Activated naive CD4-positive, alpha-beta T cell treated with anti-CD3 and anti-CD28 coated beads for 36 hours (primary cell): ENCODE measurements around the gene ABCG1. TPM values are rescaled to one million over a fixed set of nuclear protein-coding genes. Genes with fewer than 3 reads are reported as not detected.

Experiments
- CTCF ChIA-PET: fragments of 350-600 bp; sonication (Branson Sonifier 250); formaldehyde crosslinking; loops from one replicate; lab custom pipeline; 2021; ENCODE audit warnings: antibody characterized with exemption; lab: Charles Lee
- DNase-seq: peaks from one replicate; pipeline ENCODE4 v3.0.0-alpha.2; 2020
- H3K27ac Mint-ChIP-seq: one replicate; pipeline ENCODE4 v1.8.0; 2021; ENCODE audit warnings: mild to moderate bottlenecking, mixed read lengths
- H3K27me3 Mint-ChIP-seq: one replicate; pipeline ENCODE4 v1.8.0; 2021; ENCODE audit warnings: low read depth, mixed read lengths
- H3K36me3 Mint-ChIP-seq: one replicate; pipeline ENCODE4 v1.8.0; 2021; ENCODE audit warnings: low read depth, mixed read lengths
- H3K4me1 Mint-ChIP-seq: one replicate; pipeline ENCODE4 v1.8.0; 2021; ENCODE audit warnings: low read depth, mixed read lengths
- H3K4me3 Mint-ChIP-seq: one replicate; pipeline ENCODE4 v1.8.0; 2021; ENCODE audit warnings: mild to moderate bottlenecking, moderate library complexity, mixed read lengths
- H3K9me3 Mint-ChIP-seq: one replicate; pipeline ENCODE4 v1.8.0; 2021; ENCODE audit warnings: mixed read lengths
- intact Hi-C: fragments of 100-400 bp; cut with micrococcal nuclease; formaldehyde crosslinking; loops from one replicate; pipeline ENCODE4 v1.15.1; 2023
- total RNA-seq, 2 experiments: library from RNA; stranded (reverse); gene quantifications; one replicate each; pipeline ENCODE4 v1.2.3, GENCODE V29; 2021

ABCG1 gene
- total RNA-seq, 2 experiments from 2014 or later = 27.8 to 28.7 TPM

DNA sequence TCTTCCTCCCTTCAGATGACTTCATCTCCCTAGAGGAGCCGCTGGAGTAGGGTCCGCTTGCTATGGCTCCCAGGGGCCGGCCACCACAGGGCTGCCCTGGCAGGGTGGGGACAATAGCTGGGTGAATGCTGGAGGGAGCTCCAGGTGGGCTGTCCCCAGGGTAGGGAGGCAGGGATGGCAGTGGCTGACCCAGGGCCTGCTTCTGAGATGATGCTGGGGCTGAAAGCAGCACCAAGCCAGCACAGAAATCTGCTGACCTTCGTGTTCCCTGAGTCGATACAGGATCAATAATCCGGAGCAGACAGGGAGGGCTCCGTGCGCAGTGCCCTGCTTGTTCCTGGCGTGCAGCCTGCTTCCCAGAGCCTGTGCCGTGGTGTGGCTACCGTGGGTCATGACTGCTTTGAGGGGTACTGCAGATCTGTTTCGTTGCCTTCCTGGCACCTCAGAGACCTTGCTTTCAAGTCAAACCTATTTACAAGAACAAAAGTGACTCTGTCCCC, 62.3 kb downstream of the ABCG1 start:
- no peak overlapping the region for H3K4me3 Mint-ChIP-seq
- H3K9me3 Mint-ChIP-seq = no peaks in the 10 kb centered on the region
- peaks cover 5% of the 10 kb centered on the region for H3K36me3 Mint-ChIP-seq
- H3K27ac Mint-ChIP-seq = no peak overlapping the region
- CTCF ChIA-PET = no interaction called here
- no peak for DNase-seq
- H3K27me3 Mint-ChIP-seq = no peaks in the 10 kb centered on the region
- intact Hi-C loops = no loop called here
- H3K4me1 Mint-ChIP-seq = no peaks in the 10 kb centered on the region

DNA sequence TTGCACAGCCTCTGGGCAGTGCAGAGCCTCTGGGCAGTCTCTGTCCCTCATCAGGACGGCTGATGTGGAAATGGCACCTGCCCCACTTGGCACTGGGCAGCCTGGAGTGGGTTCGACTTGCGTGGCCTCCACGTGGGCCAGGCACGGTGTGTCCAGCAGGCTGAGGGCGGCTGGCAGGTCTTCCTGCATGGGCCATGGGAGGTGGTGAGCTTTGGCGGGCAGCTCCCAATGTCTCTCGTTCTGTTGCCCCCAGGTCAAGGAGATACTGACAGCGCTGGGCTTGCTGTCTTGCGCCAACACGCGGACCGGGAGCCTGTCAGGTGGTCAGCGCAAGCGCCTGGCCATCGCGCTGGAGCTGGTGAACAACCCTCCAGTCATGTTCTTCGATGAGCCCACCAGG, 63.1 kb downstream of the ABCG1 start:
- CTCF ChIA-PET = interaction anchor here (0.6 kb wide), 1 partner anchor 312 kb away, joined by 3 read pairs; no protein-coding TSS in a partner anchor
- Mint-ChIP-seq H3K27me3 (no peaks in the 10 kb centered on the region), H3K27ac (no peak overlapping the region), H3K9me3 (no peaks in the 10 kb centered on the region), H3K4me1 (no peaks in the 10 kb centered on the region), H3K36me3 (peaks cover 13% of the 10 kb centered on the region), H3K4me3 (no peak overlapping the region)
- DNase-seq = no peak
- intact Hi-C loops = no loop called here

GRCh38 chr21:42282715-42283114, 63.8 kb downstream of the ABCG1 start:
- no peak overlapping the region for H3K27ac Mint-ChIP-seq
- CTCF ChIA-PET = interaction anchor here (0.6 kb wide), 1 partner anchor 312 kb away, joined by 3 read pairs; no protein-coding TSS in a partner anchor

DNA sequence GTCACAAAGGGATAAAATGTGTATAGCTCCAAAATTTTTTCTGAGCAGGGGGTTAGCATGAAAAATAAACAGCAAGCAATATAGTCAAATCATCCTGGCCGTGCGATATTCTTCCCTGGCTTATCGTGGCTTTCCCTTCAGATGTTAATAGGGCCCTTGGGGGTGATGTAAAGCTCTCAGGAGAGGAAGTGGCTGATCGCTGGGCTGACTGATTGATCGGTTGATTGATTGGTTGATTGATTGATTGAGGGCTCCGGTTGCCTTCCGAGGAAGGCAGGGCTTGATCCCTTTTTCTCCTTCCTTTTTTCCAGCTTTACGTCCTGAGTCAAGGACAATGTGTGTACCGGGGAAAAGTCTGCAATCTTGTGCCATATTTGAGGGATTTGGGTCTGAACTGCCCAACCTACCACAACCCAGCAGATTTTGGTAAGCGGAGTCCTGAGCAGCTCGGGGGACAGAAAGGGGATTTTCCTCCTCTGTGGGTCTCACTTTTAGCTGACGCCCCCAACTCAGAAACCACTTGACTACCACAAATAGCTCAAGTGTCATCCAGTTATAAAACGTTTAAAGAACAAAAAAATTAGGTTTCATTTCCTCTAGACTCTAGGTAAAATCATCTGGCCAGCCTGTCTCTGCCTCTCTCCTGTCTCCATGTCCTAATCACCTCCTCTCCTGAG, 66.8 kb downstream of the ABCG1 start:
- no peaks in the 10 kb centered on the region for H3K9me3 Mint-ChIP-seq
- intact Hi-C loops = no loop called here
- H3K27me3 Mint-ChIP-seq = no peaks in the 10 kb centered on the region
- CTCF ChIA-PET = interaction anchor here (0.6 to 1.4 kb wide), 3 partner anchors 9 to 84 kb away, joined by 3 to 5 read pairs (median 3); no protein-coding TSS in a partner anchor
- H3K27ac Mint-ChIP-seq = no peak overlapping the region
- H3K4me1 Mint-ChIP-seq = no peaks in the 10 kb centered on the region
- DNase-seq = no peak
- peaks cover 32% of the 10 kb centered on the region for H3K36me3 Mint-ChIP-seq
- H3K4me3 Mint-ChIP-seq = no peak overlapping the region

More at GRCh38 chr21:42282715-42283114, 63.8 kb downstream of the ABCG1 start:
- DNase-seq = no peak
- intact Hi-C loops = no loop called here
- H3K36me3 Mint-ChIP-seq = peaks cover 18% of the 10 kb centered on the region
- no peak overlapping the region for H3K4me3 Mint-ChIP-seq
- no peaks in the 10 kb centered on the region for H3K4me1 Mint-ChIP-seq
- H3K9me3 Mint-ChIP-seq = no peaks in the 10 kb centered on the region
- no peaks in the 10 kb centered on the region for H3K27me3 Mint-ChIP-seq

- no peak overlapping the region for H3K27ac Mint-ChIP-seq
- no peaks in the 10 kb centered on the region for H3K4me1 Mint-ChIP-seq
- no peak for DNase-seq
- CTCF ChIA-PET = interaction anchor here (1.4 kb wide), 1 partner anchor 28 kb away, joined by 3 read pairs; no protein-coding TSS in a partner anchor
- H3K9me3 Mint-ChIP-seq = no peaks in the 10 kb centered on the region
- H3K4me3 Mint-ChIP-seq = no peak overlapping the region
- H3K36me3 Mint-ChIP-seq = peaks cover 32% of the 10 kb centered on the region
- no peaks in the 10 kb centered on the region for H3K27me3 Mint-ChIP-seq
- intact Hi-C loops = no loop called here
Observed at GRCh38 chr21:42286416-42286815, 67.5 kb downstream of the ABCG1 start.

DNA sequence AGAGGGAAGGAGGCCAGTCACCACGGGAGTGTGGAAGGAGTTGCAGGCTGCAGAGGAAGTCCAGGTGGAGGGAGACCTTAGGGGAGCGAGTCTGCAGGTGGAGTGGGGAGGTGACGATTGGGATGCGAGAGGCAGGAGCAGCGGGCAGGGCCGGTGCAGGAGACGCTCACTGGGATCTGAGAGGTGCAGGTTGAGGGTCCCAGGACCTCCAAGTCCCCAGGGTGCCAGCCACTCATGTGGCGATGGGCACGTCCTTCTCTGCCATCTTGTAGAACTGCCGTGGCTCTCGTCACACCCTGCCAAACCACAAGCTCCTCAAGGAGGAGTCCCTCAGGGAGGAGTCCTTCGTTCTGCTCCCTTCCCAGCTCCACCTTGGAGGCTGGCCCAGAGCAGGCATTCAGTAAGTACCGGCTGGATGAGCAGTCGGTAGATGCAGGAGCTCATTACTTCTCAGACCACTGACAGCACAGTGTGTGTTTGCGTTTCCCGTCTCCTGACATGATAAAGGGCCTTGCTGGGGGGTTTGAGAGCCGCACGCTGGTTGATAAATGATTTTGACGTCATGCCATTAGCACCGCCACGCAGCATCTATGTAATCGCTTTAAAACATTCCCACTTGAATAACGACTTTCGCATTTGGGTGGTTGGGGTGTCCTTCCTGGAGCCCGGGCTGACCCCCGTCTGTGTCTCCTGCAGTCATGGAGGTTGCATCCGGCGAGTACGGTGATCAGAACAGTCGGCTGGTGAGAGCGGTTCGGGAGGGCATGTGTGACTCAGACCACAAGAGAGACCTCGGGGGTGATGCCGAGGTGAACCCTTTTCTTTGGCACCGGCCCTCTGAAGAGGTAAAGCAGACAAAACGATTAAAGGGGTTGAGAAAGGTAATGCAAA, 68.5 kb downstream of the ABCG1 start:
- peaks cover 32% of the 10 kb centered on the region for H3K36me3 Mint-ChIP-seq
- H3K27ac Mint-ChIP-seq = no peak overlapping the region
- intact Hi-C loops = no loop called here
- H3K9me3 Mint-ChIP-seq = no peaks in the 10 kb centered on the region
- no peak for DNase-seq
- no peaks in the 10 kb centered on the region for H3K4me1 Mint-ChIP-seq
- no peaks in the 10 kb centered on the region for H3K27me3 Mint-ChIP-seq
- H3K4me3 Mint-ChIP-seq = no peak overlapping the region
- CTCF ChIA-PET = interaction anchor here (1.4 kb wide), 1 partner anchor 29 kb away, joined by 3 read pairs; no protein-coding TSS in a partner anchor

GRCh38 chr21:42288962-42289361, 70.0 kb downstream of the ABCG1 start:
- Mint-ChIP-seq H3K27ac (no peak overlapping the region), H3K9me3 (no peaks in the 10 kb centered on the region)

GRCh38 chr21:42289926-42290325, 71.0 kb downstream of the ABCG1 start:
- Mint-ChIP-seq H3K36me3 (peaks cover 34% of the 10 kb centered on the region), H3K27me3 (no peaks in the 10 kb centered on the region), H3K27ac (no peak overlapping the region), H3K4me1 (no peaks in the 10 kb centered on the region), H3K9me3 (no peaks in the 10 kb centered on the region), H3K4me3 (no peak overlapping the region)
- CTCF ChIA-PET = no interaction called here
- intact Hi-C loops = no loop called here
- no peak for DNase-seq

More at GRCh38 chr21:42288962-42289361, 70.0 kb downstream of the ABCG1 start:
- no peaks in the 10 kb centered on the region for H3K27me3 Mint-ChIP-seq
- H3K4me3 Mint-ChIP-seq = no peak overlapping the region
- intact Hi-C loops = no loop called here
- no peaks in the 10 kb centered on the region for H3K4me1 Mint-ChIP-seq
- peaks cover 32% of the 10 kb centered on the region for H3K36me3 Mint-ChIP-seq
- no peak for DNase-seq
- CTCF ChIA-PET = no interaction called here

DNA sequence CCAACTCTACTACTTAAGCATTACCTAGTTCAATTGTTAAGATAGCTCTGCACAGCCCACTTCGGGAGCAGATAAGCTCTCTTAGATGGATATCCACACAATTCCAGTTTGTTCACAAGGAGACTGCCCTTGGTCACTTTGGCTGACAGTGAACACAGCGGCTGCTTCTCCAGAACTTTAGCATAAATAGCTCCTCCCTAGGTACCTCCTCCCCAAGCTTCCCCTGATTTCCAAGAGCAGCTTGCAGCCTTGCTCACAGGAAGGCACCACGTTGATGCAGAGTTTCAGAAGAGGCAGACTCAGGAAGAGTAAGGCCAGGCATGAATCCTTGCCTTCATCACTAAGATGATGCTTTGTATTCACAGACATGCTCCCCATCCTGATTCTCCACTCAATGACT, 71.6 kb downstream of the ABCG1 start:
- Mint-ChIP-seq H3K36me3 (peaks cover 33% of the 10 kb centered on the region), H3K4me1 (no peaks in the 10 kb centered on the region), H3K27me3 (no peaks in the 10 kb centered on the region), H3K4me3 (no peak overlapping the region), H3K9me3 (no peaks in the 10 kb centered on the region), H3K27ac (no peak overlapping the region)
- no peak for DNase-seq
- intact Hi-C loops = no loop called here
- CTCF ChIA-PET = interaction anchor here (0.5 kb wide), 1 partner anchor 644 kb away, joined by 3 read pairs; no protein-coding TSS in a partner anchor

- CTCF ChIA-PET = interaction anchor here (0.5 kb wide), 1 partner anchor 645 kb away, joined by 3 read pairs; no protein-coding TSS in a partner anchor
- intact Hi-C loops = no loop called here
- Mint-ChIP-seq H3K4me3 (no peak overlapping the region), H3K27ac (no peak overlapping the region), H3K36me3 (peaks cover 33% of the 10 kb centered on the region), H3K4me1 (no peaks in the 10 kb centered on the region), H3K9me3 (no peaks in the 10 kb centered on the region), H3K27me3 (no peaks in the 10 kb centered on the region)
- no peak for DNase-seq
Observed at GRCh38 chr21:42291003-42291750, 72.2 kb downstream of the ABCG1 start.

DNA sequence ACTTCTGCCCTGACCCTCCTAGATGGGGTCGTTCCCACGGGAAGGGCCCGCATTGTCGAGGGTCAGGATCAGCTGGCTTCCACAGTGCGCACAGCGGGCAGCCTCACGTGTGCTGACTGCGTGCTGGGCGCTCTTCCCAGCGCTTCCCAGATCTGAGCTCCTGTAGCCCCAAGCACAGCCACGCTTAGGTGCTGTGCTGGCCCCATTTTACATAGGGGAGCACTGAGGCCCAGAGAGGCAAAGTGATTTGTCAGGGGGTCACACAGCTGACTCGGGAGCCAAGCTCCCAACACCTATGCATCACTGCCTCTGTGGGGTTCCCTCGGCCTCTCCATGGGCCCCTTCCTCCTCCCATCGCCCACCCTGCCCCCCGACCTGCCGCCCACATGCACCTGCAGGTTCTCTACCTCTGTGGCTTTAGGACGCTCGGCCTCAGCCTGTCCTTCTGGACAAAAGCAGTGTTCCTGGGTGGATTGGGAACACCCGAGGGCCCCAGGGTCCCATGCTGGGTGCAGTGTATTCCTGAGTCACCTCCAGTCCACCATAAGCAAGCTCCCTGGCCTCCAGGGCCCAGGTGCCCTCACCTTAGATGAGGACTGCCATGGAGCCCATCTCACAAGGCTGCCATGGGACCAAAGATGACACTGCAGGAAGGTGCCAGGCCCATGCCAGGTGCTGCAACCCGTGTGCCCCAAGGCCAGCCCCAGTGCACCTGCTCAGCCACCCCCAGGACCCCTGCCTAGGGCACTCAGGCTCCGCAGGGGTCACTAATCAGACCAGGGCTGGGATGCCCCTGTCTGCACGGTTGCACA, 73.0 kb downstream of the ABCG1 start:
- H3K4me3 Mint-ChIP-seq = no peak overlapping the region
- peaks cover 25% of the 10 kb centered on the region for H3K36me3 Mint-ChIP-seq
- DNase-seq = no peak
- no peaks in the 10 kb centered on the region for H3K4me1 Mint-ChIP-seq
- H3K9me3 Mint-ChIP-seq = no peaks in the 10 kb centered on the region
- H3K27ac Mint-ChIP-seq = no peak overlapping the region
- no peaks in the 10 kb centered on the region for H3K27me3 Mint-ChIP-seq
- intact Hi-C loops = no loop called here
- CTCF ChIA-PET = no interaction called here
